Measurements from ENCODE around the gene PGAP1. TPM values are rescaled to one million over a fixed set of nuclear protein-coding genes. Genes with fewer than 3 reads are reported as not detected.

PGAP1 gene
- total and polyA plus RNA-seq, 2 of the 8 experiments (the other 6 are each of a cell fraction or from before 2014, with no cell fraction given) = 8.3 to 24.1 TPM

- TF ChIP-seq, protein P1, sequence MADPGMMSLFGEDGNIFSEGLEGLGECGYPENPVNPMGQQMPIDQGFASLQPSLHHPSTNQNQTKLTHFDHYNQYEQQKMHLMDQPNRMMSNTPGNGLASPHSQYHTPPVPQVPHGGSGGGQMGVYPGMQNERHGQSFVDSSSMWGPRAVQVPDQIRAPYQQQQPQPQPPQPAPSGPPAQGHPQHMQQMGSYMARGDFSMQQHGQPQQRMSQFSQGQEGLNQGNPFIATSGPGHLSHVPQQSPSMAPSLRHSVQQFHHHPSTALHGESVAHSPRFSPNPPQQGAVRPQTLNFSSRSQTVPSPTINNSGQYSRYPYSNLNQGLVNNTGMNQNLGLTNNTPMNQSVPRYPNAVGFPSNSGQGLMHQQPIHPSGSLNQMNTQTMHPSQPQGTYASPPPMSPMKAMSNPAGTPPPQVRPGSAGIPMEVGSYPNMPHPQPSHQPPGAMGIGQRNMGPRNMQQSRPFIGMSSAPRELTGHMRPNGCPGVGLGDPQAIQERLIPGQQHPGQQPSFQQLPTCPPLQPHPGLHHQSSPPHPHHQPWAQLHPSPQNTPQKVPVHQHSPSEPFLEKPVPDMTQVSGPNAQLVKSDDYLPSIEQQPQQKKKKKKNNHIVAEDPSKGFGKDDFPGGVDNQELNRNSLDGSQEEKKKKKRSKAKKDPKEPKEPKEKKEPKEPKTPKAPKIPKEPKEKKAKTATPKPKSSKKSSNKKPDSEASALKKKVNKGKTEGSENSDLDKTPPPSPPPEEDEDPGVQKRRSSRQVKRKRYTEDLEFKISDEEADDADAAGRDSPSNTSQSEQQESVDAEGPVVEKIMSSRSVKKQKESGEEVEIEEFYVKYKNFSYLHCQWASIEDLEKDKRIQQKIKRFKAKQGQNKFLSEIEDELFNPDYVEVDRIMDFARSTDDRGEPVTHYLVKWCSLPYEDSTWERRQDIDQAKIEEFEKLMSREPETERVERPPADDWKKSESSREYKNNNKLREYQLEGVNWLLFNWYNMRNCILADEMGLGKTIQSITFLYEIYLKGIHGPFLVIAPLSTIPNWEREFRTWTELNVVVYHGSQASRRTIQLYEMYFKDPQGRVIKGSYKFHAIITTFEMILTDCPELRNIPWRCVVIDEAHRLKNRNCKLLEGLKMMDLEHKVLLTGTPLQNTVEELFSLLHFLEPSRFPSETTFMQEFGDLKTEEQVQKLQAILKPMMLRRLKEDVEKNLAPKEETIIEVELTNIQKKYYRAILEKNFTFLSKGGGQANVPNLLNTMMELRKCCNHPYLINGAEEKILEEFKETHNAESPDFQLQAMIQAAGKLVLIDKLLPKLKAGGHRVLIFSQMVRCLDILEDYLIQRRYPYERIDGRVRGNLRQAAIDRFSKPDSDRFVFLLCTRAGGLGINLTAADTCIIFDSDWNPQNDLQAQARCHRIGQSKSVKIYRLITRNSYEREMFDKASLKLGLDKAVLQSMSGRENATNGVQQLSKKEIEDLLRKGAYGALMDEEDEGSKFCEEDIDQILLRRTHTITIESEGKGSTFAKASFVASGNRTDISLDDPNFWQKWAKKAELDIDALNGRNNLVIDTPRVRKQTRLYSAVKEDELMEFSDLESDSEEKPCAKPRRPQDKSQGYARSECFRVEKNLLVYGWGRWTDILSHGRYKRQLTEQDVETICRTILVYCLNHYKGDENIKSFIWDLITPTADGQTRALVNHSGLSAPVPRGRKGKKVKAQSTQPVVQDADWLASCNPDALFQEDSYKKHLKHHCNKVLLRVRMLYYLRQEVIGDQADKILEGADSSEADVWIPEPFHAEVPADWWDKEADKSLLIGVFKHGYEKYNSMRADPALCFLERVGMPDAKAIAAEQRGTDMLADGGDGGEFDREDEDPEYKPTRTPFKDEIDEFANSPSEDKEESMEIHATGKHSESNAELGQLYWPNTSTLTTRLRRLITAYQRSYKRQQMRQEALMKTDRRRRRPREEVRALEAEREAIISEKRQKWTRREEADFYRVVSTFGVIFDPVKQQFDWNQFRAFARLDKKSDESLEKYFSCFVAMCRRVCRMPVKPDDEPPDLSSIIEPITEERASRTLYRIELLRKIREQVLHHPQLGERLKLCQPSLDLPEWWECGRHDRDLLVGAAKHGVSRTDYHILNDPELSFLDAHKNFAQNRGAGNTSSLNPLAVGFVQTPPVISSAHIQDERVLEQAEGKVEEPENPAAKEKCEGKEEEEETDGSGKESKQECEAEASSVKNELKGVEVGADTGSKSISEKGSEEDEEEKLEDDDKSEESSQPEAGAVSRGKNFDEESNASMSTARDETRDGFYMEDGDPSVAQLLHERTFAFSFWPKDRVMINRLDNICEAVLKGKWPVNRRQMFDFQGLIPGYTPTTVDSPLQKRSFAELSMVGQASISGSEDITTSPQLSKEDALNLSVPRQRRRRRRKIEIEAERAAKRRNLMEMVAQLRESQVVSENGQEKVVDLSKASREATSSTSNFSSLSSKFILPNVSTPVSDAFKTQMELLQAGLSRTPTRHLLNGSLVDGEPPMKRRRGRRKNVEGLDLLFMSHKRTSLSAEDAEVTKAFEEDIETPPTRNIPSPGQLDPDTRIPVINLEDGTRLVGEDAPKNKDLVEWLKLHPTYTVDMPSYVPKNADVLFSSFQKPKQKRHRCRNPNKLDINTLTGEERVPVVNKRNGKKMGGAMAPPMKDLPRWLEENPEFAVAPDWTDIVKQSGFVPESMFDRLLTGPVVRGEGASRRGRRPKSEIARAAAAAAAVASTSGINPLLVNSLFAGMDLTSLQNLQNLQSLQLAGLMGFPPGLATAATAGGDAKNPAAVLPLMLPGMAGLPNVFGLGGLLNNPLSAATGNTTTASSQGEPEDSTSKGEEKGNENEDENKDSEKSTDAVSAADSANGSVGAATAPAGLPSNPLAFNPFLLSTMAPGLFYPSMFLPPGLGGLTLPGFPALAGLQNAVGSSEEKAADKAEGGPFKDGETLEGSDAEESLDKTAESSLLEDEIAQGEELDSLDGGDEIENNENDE (IDR thresholded peaks at IDR 0.05; ENCODE audit: insufficient replicate concordance, low read length) = no peak
- TF ChIP-seq SUZ12 (IDR thresholded peaks at IDR 0.05; ENCODE audit: low read length) (no peak), SIRT6 (IDR thresholded peaks at IDR 0.05; ENCODE audit: low read length) (no peak), ZNF274 (IDR thresholded peaks at IDR 0.05; ENCODE audit: borderline replicate concordance, extremely low read depth, low read length) (no peak), SRF (IDR thresholded peaks at IDR 0.05; ENCODE audit: low read depth, low read length) (no peak), EZH2 (IDR thresholded peaks at IDR 0.05; ENCODE audit: low read depth, low read length, severe bottlenecking) (no peak), CHD1 (IDR thresholded peaks at IDR 0.05; ENCODE audit: low read depth, low read length) (no peak), TAF1 (IDR thresholded peaks at IDR 0.05; ENCODE audit: low read depth, low read length) (no peak), POLR2AphosphoS5 (IDR thresholded peaks at IDR 0.05; ENCODE audit: low read depth, low read length) (no peak), SP4 (IDR thresholded peaks at IDR 0.05; ENCODE audit: low read length) (no peak)
Measured at GRCh38 chr2:196952936-196953335, 26.4 kb upstream of the PGAP1 start (continued).

Data from H1 (cell line).